Endothelial cell of umbilical vein (primary cell): Measurements from ENCODE around the gene LHFPL4. TPM values are rescaled to one million over a fixed set of nuclear protein-coding genes. Genes with fewer than 3 reads are reported as not detected.

Experiments
- BruUV-seq: library from RNA; stranded (reverse); fragments of 400-500 nt; replicated peaks from 2 replicates; lab custom pipeline; 2021; lab: Mats Ljungman, UMichigan
- CTCF ChIA-PET: fragments of 300-600, 350-600 bp; sonication (Branson Sonifier 250); formaldehyde crosslinking; loops from one replicate; lab custom pipeline; 2021; ENCODE audit warnings: antibody characterized with exemption, inconsistent platforms; lab: Charles Lee
- POLR2A ChIA-PET: fragments of 300-600, 350-600 bp; sonication (Branson Sonifier 250); formaldehyde crosslinking; loops from one replicate; lab custom pipeline; 2021; ENCODE audit warnings: antibody characterized with exemption, inconsistent platforms; lab: Charles Lee
- DNase-seq: peaks from one replicate; pipeline ENCODE4 v3.0.0-alpha.2; 2011; ENCODE audit warnings: low read depth, low spot score
- FAIRE-seq: peaks from 2 replicates; lab custom pipeline; 2011; peaks lifted over from hg19 to GRCh38; lab: Jason Lieb, UNC
- H2AFZ ChIP-seq: 2 replicates; pipeline ENCODE4 v1.6.0; 2012; ENCODE audit warnings: low read depth, low read length, control low read depth, inconsistent platforms
- H3K27ac ChIP-seq: 2 replicates; pipeline ENCODE4 v1.5.1; 2011; ENCODE audit warnings: low read depth, mild to moderate bottlenecking, control low read depth, low read length, moderate library complexity; ENCODE audit not compliant: insufficient read depth
- H3K27me3 ChIP-seq, 2 experiments: 2 replicates each; pipeline versions ENCODE4 v1.6.0 to v1.6.1; 2011; ENCODE audit warnings: low read length in 2 of 2, mixed read lengths in 1 of 2; ENCODE audit not compliant: control insufficient read depth in 2 of 2, insufficient read depth in 2 of 2
- H3K36me3 ChIP-seq, 2 experiments: 2 replicates in 1 of 2; 3 replicates in 1 of 2; pipeline ENCODE4 v1.5.1; 2011; ENCODE audit warnings: low read length in 2 of 2, mild to moderate bottlenecking in 1 of 2, moderate library complexity in 1 of 2; ENCODE audit not compliant: control insufficient read depth in 2 of 2, insufficient read depth in 2 of 2; ENCODE audit errors: extremely low read depth in 1 of 2
- H3K4me1 ChIP-seq: 3 replicates; pipeline ENCODE4 v1.5.1; 2011; ENCODE audit warnings: mild to moderate bottlenecking, low read length; ENCODE audit not compliant: control insufficient read depth, insufficient read depth; ENCODE audit errors: extremely low read depth
- H3K4me2 ChIP-seq: 2 replicates; pipeline ENCODE4 v1.6.1; 2011; ENCODE audit warnings: low read length, control low read depth, mixed read lengths; ENCODE audit not compliant: insufficient read depth
- H3K4me3 ChIP-seq, 3 experiments: fragments of 200-600 bp in 1 of 3; sonication (generic), shearing (Covaris generic) in 1 of 3; replicated peaks in 1 of 3; 2 replicates each; pipeline ENCODE4 v1.5.1; 2011 to 2016; ENCODE audit warnings: control low read depth in 3 of 3, low read length in 3 of 3, mild to moderate bottlenecking in 2 of 3, inconsistent platforms in 1 of 3, low read depth in 1 of 3, moderate library complexity in 1 of 3; ENCODE audit not compliant: insufficient read depth in 1 of 3
- H3K79me2 ChIP-seq: 2 replicates; pipeline ENCODE4 v1.6.0; 2012; ENCODE audit warnings: low read length, inconsistent platforms; ENCODE audit not compliant: control insufficient read depth, insufficient read depth
- H3K9ac ChIP-seq: replicated peaks from 2 replicates; pipeline ENCODE3; 2011; ENCODE audit warnings: low read length, control low read depth; ENCODE audit not compliant: insufficient read depth; ENCODE audit errors: extremely low read depth
- H3K9me1 ChIP-seq: replicated peaks from 3 replicates; pipeline ENCODE4 v1.6.0; 2011; ENCODE audit warnings: mild to moderate bottlenecking, low read length; ENCODE audit not compliant: control insufficient read depth, insufficient read depth; ENCODE audit errors: extremely low read depth
- H3K9me3 ChIP-seq: replicated peaks from 2 replicates; pipeline ENCODE4 v1.5.1; 2012; ENCODE audit warnings: low read length, inconsistent platforms; ENCODE audit not compliant: control insufficient read depth, insufficient read depth
- H4K20me1 ChIP-seq: replicated peaks from 2 replicates; pipeline ENCODE3; 2011; ENCODE audit warnings: mild to moderate bottlenecking, low read length; ENCODE audit not compliant: control insufficient read depth, insufficient read depth; ENCODE audit errors: extremely low read depth
- EZH2 ChIP-seq: IDR thresholded peaks from 2 replicates; pipeline ENCODE4 v1.6.1; 2012; ENCODE audit warnings: borderline replicate concordance, low read depth, mild to moderate bottlenecking, moderate library complexity, low read length, inconsistent platforms; ENCODE audit not compliant: severe bottlenecking
- FOS ChIP-seq: IDR thresholded peaks from 2 replicates; pipeline ENCODE4 v1.6.1; 2011; ENCODE audit warnings: mild to moderate bottlenecking, low read length, moderate library complexity, borderline replicate concordance; ENCODE audit not compliant: insufficient read depth
- GATA2 ChIP-seq: IDR thresholded peaks from 2 replicates; pipeline ENCODE4 v1.7.0; 2011; ENCODE audit warnings: low read depth, mild to moderate bottlenecking, moderate library complexity, mixed read lengths, low read length; ENCODE audit not compliant: insufficient read length, insufficient read depth
- JUN ChIP-seq: IDR thresholded peaks from 2 replicates; pipeline ENCODE4 v1.6.1; 2011; ENCODE audit warnings: borderline replicate concordance, low read depth; ENCODE audit not compliant: insufficient read length, insufficient read depth
- MAX ChIP-seq: IDR thresholded peaks from 2 replicates; pipeline ENCODE4 v1.6.1; 2011; ENCODE audit not compliant: insufficient read depth, insufficient read length
- MYC ChIP-seq: IDR thresholded peaks from one replicate; pipeline ENCODE4 v1.6.1; 2011; ENCODE audit warnings: mild to moderate bottlenecking, low read depth, low read length
- POLR2A ChIP-seq: IDR thresholded peaks from 2 replicates; pipeline ENCODE4 v1.6.1; 2012; ENCODE audit warnings: low read depth, mild to moderate bottlenecking, control low read depth, low read length
- POLR2AphosphoS5 ChIP-seq: IDR thresholded peaks from 2 replicates; pipeline ENCODE4 v1.6.1; 2012; ENCODE audit warnings: low read depth, mild to moderate bottlenecking, control low read depth, low read length, moderate library complexity; ENCODE audit not compliant: insufficient read depth
- dilution Hi-C: fragments of 300-500 bp; cut with MboI; formaldehyde crosslinking; loops from one replicate; pipeline ENCODE4 v1.15.0; 2019; ENCODE audit warnings: low sequenced_read_pairs; ENCODE audit not compliant: extremely low pct_ligation_motif_present
- intact Hi-C: fragments of 100-400 bp; cut with micrococcal nuclease; formaldehyde crosslinking; loops from one replicate; pipeline ENCODE4 v1.10.0; 2022
- polyA plus RNA-seq, 4 experiments: library from polyadenylated mRNA; depleted of rRNA in 3 of 4; stranded (reverse) in 3 of 4; unstranded in 1 of 4; fragments of >200 nt; gene quantifications; 2 replicates each; pipeline versions ENCODE4 v1.2.1 to v1.2.3, GENCODE V29; 2011 to 2012; ENCODE audit warnings: missing spikeins in 1 of 4
- total RNA-seq: library from RNA; stranded (reverse); gene quantifications from 2 replicates; pipeline ENCODE4 v1.2.3, GENCODE V29; 2021
- TF ChIP-seq, protein P1 (sequence below), 2 donors: IDR thresholded peaks; 1 replicate in 1 of 2; 2 replicates in 1 of 2; pipeline ENCODE4 v1.5.1; 2011; ENCODE audit warnings: low read length in 2 of 2, mild to moderate bottlenecking in 2 of 2, moderate library complexity in 2 of 2, control low read depth in 1 of 2, inconsistent platforms in 1 of 2, low read depth in 1 of 2; ENCODE audit not compliant: insufficient read depth in 1 of 2; ENCODE audit errors: extremely low read depth in 1 of 2

The LHFPL4 gene
- total and polyA plus RNA-seq, 2 donors (not counting 3 experiments of a cell fraction or from before 2014, with no cell fraction given) = not detected

DNA sequence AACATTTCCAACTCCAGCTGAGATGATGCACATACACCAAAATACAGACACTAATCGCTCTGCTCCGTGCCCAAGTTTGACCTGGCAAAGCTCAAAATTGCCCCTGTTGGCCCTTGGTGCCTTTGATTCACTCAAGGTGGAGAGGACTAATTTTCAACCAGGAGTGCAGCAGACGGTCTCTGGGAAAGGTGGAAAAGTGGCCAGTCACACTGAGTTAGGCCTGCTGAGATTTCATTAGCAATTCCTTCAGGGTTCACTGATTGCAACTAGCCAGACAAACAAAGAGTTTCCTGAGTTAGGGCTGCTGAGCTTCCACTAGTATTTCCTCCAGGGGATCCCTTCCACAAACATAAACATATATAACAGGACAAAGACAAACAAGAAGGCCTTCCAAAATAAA, 28.7 kb upstream of the LHFPL4 start:
- Histone ChIP-seq H3K4me1 (no peaks in the 10 kb centered on the region), H3K36me3 (no peaks in the 10 kb centered on the region), H4K20me1 (no peaks in the 10 kb centered on the region), H3K9me1 (no peaks in the 10 kb centered on the region), H3K79me2 (no peaks in the 10 kb centered on the region), H3K9ac (no peak overlapping the region), H2AFZ (no peak overlapping the region), H3K27ac (no peak overlapping the region), H3K27me3 (no peaks in the 10 kb centered on the region), H3K9me3 (no peaks in the 10 kb centered on the region), H3K4me3 (no peak overlapping the region), H3K4me2 (no peak overlapping the region)
- POLR2A ChIA-PET = no interaction called here
- TF ChIP-seq MAX (no peak), JUN (no peak), POLR2A (no peak), FOS (no peak), POLR2AphosphoS5 (no peak), EZH2 (no peak), MYC (no peak), GATA2 (no peak)
- TF ChIP-seq, protein P1, sequence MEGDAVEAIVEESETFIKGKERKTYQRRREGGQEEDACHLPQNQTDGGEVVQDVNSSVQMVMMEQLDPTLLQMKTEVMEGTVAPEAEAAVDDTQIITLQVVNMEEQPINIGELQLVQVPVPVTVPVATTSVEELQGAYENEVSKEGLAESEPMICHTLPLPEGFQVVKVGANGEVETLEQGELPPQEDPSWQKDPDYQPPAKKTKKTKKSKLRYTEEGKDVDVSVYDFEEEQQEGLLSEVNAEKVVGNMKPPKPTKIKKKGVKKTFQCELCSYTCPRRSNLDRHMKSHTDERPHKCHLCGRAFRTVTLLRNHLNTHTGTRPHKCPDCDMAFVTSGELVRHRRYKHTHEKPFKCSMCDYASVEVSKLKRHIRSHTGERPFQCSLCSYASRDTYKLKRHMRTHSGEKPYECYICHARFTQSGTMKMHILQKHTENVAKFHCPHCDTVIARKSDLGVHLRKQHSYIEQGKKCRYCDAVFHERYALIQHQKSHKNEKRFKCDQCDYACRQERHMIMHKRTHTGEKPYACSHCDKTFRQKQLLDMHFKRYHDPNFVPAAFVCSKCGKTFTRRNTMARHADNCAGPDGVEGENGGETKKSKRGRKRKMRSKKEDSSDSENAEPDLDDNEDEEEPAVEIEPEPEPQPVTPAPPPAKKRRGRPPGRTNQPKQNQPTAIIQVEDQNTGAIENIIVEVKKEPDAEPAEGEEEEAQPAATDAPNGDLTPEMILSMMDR (IDR thresholded peaks at IDR 0.05; ENCODE audit: extremely low read depth in 1 of 2, insufficient read depth in 1 of 2, low read depth in 1 of 2, low read length in 2 of 2) = no peak
- intact Hi-C loops (no loop called here), dilution Hi-C loops (no loop called here)
- FAIRE-seq (no peak), DNase-seq (no peak)
- BruUV-seq = no TSS peak
- CTCF ChIA-PET = no interaction called here
